Inflammatory macrophage treated with lipopolysaccharide for 4 hours (primary cell): ENCODE results near the gene WNK4.
A peak's percentile ranks its signal among the peaks of the same experiment; 100 is the strongest.
"Not testable (repeated sequence)": the region's sequence is repeated elsewhere in the genome, so short reads cannot be mapped to it uniquely, and the experiment has no call there.

ENCODE experiments used
- DNase-seq: peaks from one replicate; pipeline ENCODE4 v3.0.0-alpha.2; 2020

WNK4 gene

GRCh38 chr17:42779936-42780850 lies at the start of gene WNK4:
WNK4 (plus strand) TSS chr17:42780610; CDS start chr17:42780699, 89 bp downstream.
- DNase-seq = no peak

- no peak for DNase-seq
Observed at GRCh38 chr17:42740699-42741098, 39.7 kb upstream of the WNK4 start.

DNA sequence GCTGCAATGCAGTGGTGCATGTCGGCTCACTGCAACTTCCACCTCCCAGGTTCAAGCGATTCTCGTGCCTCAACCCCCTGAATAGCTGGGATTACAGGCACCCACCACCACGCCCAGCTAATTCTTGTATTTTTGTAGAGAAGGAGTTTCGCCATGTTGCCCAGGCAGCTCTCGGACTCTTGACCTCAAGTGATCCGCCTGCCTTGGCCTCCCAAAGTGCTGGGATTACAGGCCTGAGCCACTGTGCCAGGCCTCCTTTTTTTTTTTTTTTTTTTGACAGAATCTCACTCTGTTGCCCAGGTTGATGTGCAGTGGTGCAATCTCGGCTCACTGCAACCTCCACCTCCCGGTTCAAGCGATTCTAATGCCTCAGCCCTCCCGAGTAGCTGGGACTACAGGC lies 37.5 kb upstream of the WNK4 start:
- DNase-seq = not testable (repeated sequence)

GRCh38 chr17:42743595-42744282 lies 36.7 kb upstream of the WNK4 start:
- DNase-seq = no peak

DNA sequence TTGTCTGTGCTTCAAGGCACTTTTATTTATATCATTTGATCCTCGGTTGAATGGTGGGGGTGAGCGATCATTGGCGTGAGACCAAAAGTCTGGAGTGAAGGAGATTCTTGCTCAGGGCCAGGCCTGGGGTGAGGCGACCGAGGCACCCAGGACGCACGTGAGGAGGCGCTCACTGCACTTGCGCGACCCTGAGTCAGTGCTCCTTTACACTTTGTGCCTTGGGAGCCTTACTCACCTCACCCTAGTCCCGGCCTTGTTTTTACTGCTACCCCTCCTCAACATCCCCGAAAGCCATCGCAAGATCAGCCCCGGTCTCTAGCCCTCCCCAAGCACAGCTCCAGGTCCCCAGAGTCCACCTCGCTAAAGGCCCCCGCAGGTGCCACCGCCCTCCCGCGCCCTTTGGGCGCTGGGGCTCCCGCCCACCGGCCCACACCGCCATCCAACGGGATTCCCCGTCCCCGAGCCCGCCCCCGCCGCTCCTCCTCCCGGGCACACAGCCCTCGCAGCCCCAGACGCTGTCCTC lies 36.1 kb upstream of the WNK4 start:
- peak; percentile 65 for DNase-seq

GRCh38 chr17:42744806-42745617 lies 35.4 kb upstream of the WNK4 start, which contains the start of gene EZH1:
EZH1 (minus strand) TSS chr17:42745040; CDS start chr17:42728941, 16,099 bp downstream.
- peak; percentile 90 for DNase-seq

DNA sequence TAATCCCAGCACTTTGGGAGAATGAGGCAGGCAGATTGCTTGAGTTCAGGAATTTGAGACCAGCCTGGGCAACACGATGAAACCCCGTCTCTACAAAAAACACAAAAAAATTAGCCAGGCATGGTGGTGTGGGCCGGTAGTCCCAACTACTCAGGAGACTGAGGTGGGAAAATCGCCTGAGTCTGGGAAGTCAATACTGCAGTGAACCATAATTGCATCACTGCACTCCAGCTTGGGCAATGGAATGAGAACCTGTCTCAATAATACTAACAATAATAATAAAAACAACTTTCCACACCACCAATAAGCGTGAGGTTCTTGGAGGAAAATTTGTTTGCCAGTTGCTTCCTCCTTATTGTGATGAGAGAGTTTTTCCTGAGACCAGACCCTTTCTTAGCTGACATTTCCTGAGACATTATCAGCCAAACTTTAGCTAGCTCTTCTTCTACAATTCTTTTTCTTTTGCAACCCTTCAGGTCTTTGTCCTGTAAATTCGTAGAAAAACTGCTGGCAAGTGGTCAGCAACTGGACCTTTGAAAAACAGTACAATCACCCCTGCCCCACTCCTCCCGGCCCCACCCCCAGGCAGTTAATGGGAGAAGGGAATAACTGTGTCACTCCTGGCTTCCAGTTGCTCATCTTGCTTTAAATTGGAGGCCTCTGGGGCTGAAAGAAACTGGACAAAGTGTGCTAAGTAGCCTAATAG lies 32.1 kb upstream of the WNK4 start:
- no peak for DNase-seq

DNA sequence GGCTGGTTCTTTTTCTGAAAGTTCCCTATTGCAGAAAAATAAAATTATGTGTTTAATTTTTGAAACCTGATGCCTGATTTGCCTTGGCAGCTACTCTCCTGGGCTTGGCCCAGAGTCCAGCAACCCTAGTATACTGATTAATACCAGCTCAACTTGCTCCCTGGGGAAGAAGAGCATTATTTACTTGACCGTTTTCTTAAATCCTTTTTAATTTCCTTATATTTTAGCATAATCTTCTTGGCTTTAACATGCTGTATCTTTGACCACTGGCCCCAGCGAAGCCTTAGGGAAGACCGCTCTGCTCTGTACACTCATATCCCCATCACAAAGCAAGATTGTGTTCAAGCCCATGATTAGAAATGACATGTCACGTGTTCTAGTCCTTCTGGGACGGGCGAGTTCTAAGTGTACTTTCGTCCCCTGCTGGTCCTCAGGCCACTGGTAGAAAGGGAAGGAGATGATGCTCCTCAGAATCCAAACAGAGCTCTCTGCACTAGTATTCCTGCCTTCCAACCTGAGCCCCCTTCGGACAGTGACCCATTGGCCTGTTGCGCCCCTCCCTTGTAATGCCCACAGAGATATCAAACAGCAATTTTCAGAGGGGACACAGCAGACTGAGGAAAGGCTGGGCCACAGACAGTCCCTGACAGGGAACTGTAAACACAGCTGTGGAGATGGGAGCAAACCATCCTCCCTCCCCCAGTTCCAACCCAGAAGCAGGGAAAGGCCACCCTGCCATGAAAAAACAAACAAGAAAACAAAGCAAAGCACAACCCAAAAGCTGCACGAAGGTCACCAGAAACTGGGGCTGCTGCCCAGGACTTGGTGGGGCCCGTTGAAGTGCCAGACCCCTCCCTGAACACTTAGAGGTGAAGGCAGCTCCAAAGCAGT lies 31.3 kb upstream of the WNK4 start:
- DNase-seq = no peak

DNA sequence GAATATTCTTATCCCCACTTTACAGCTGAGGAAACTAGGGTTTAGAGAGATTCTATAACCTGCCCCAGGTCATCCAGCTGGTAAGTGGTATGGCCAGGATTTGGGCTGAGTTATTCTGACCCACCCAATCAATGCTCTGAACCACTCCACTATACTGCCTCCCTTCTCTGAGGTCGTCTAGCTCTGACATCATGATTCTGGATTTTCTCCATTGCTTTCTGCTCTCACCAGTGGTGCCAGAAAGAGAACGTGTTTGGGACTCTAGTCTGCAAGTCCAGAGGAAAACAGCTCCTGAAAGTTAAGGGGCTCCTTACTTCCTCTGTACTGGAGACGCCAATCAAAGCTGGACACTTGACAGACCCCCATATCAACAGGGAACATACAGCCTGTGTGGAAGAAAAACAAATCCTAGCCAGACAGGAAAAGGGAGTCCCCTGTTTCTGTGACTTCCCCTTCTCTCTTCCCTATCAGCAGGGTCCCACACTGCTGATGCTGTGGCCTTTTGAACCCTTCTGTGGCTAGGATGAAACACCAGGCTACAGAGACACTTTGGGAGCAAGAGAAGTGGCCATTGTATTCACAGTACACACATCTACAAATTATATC lies 29.6 kb upstream of the WNK4 start:
- DNase-seq = peak; percentile 48

DNA sequence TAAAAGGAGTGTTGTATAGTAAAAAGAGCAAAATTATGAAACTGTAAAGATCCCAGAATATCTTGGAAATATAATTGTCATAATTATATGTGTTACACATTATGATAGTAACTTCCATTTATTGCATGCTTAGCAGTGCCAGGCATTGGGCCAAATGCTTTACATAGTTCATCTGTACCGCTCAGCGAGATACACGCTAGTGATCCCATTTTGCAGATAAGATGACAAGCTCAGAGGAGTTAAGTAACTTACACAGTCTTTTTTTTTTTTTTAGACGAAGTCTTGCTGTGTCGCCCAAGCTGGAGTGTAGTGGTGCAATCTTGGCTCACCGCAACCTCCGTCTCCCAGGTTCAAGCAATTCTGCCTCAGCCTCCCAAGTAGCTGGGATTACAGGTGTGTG lies 28.8 kb upstream of the WNK4 start:
- DNase-seq = no peak

GRCh38 chr17:42754782-42755181 lies 25.6 kb upstream of the WNK4 start:
- DNase-seq = peak; percentile 15

DNA sequence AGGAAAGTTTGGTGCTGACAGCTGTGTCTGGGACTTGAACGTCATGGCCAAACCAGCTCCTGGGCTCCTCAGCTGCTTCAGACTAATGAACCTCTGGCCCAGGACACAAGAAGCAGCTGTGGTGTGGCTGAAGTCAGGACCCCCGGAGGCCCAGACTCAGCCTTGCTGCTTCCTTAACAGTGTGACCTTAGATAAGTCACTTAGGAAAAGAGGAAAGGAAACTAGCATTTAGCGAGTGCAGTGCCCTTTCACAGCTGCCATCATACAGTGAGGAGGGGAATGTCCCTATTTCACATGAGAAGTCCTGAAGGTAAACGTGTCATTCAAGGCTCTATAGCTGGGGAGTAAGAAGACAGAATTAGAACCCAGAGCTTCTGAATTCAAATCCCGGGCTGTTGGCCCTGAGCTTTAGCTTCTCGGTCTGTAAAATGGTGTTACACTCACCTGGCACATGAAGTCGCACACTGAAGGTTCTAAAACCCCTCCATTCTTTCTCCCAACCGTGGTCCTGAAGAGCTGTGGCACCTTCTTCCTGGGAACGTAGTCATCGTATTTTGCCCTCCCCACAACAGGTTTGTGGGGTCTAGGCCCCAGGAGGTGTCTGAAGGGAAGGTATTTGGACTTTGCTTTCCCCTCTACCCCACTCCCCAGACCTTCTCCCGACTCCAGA lies 20.3 kb upstream of the WNK4 start:
- peak; percentile 90 for DNase-seq

- DNase-seq = no peak
Observed at GRCh38 chr17:42760652-42761581, 19.5 kb upstream of the WNK4 start, which contains the start of gene RAMP2. RAMP2 (plus strand) TSS chr17:42761227; CDS start chr17:42761262, 35 bp downstream.

- DNase-seq = no peak
Observed at GRCh38 chr17:42761638-42762037, 18.8 kb upstream of the WNK4 start.

DNA sequence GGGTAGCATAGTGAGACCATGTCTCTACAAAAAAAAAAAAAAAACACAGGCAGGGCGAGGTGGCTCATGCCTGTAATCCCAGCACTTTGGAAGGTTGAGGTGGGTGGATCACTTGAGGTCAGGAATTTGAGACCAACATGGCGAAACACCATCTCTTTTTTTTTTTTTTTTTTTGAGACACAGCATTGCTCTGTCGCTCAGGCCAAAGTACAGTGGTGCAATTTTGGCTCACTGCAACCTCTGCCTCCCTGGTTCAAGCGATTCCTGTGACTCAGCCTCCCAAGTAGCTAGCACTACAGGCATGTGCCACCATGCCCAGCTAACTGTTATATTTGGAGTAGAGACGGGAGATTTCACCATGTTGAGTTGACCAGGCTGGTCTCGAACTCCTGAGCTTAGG lies 14.3 kb upstream of the WNK4 start:
- no peak for DNase-seq

GRCh38 chr17:42767512-42767911 lies 12.9 kb upstream of the WNK4 start:
- no peak for DNase-seq

DNA sequence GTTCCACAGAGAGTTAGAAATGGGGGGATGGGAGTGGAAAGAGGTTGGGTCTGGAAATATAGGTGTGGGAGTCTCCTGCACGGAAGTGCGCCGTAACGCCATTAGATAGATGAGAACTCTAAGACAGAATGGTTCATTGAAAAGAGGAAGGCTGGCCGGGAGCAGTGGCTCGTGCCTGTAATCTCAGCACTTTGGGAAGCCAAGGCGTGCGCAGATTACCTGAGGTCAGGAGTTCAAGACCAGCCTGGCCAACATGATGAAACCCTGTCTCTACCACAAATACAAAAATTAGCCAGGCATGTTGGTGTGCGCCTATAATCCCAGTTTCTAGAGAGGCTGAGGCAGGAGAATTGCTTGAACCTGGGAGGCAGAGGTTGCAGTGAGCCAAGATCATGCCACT lies 12.4 kb upstream of the WNK4 start:
- DNase-seq = not testable (repeated sequence)

GRCh38 chr17:42769964-42770363 lies 10.4 kb upstream of the WNK4 start:
- DNase-seq = not testable (repeated sequence)

- DNase-seq = no peak
Observed at GRCh38 chr17:42772945-42773289, 7.5 kb upstream of the WNK4 start.
